Thyroid gland (tissue), 4 donors: Measurements from ENCODE around the gene BCAS3. TPM values are rescaled to one million over a fixed set of nuclear protein-coding genes. Genes with fewer than 3 reads are reported as not detected.
"Not testable (repeated sequence)": the region's sequence is repeated elsewhere in the genome, so short reads cannot be mapped to it uniquely, and the experiment has no call there.

Experiments used
- DNase-seq, 2 donors: peaks; one replicate each; pipeline ENCODE4 v3.0.0-alpha.2; 2019
- H3K27ac ChIP-seq, 3 donors: fragments of 200-600 bp; sonication (generic); 1 replicate in 2 of 3; 2 replicates in 1 of 3; pipeline ENCODE4 v1.5.1; 2016 to 2019; ENCODE audit warnings: mild to moderate bottlenecking in 1 of 3, moderate library complexity in 1 of 3
- H3K27me3 ChIP-seq: fragments of 200-600 bp; sonication (generic); one replicate; pipeline ENCODE4 v1.5.1; 2019
- H3K36me3 ChIP-seq, 2 donors: fragments of 200-600 bp; sonication (generic); one replicate each; pipeline ENCODE4 v1.5.1; 2016 to 2019
- H3K4me1 ChIP-seq, 2 donors: fragments of 200-600 bp; sonication (generic); one replicate each; pipeline ENCODE4 v1.5.1; 2017 to 2019
- H3K4me3 ChIP-seq, 3 donors: fragments of 200-600 bp; sonication (generic); replicated peaks in 1 of 3; 1 replicate in 2 of 3; 2 replicates in 1 of 3; pipeline ENCODE4 v1.5.1; 2016; ENCODE audit warnings: mild to moderate bottlenecking in 1 of 3
- H3K9me3 ChIP-seq: fragments of 200-600 bp; sonication (generic); one replicate; pipeline ENCODE4 v1.5.1; 2017
- CTCF ChIP-seq, 6 experiments: fragments of 200-600 bp in 3 of 6; fragments of 450-650 bp in 3 of 6; sonication (generic) in 3 of 6; IDR thresholded peaks; one replicate each; pipeline ENCODE4 v1.5.1; 2016 to 2019; ENCODE audit warnings: antibody characterized with exemption in 6 of 6, mild to moderate bottlenecking in 2 of 6, inconsistent platforms in 1 of 6, moderate library complexity in 1 of 6
- POLR2A ChIP-seq, 2 donors: fragments of 450-650 bp; IDR thresholded peaks; one replicate each; pipeline ENCODE4 v1.6.1; 2017; ENCODE audit warnings: antibody characterized with exemption in 2 of 2, mild to moderate bottlenecking in 2 of 2, moderate library complexity in 1 of 2
- WGBS, 2 donors: methylation state at CpG; one replicate each; pipeline ENCODE4 v1.1.5; 2017; 5-methylcytosine and 5-hydroxymethylcytosine counted together
- intact Hi-C: fragments of 100-400 bp; cut with DNase I; formaldehyde crosslinking; loops from one replicate; pipeline ENCODE4 v1.15.1; 2023
- small RNA-seq: library from RNA; depleted of rRNA; stranded (forward); fragments of <200 nt; gene quantifications from one replicate; pipeline ENCODE3, GENCODE V24; 2016
- total RNA-seq, 4 donors: library from RNA; depleted of rRNA; stranded (reverse); fragments of >200 nt; gene quantifications; one replicate each; pipeline ENCODE4 v1.2.3, GENCODE V29; 2016

Gene BCAS3
- total RNA-seq, 4 donors from 2014 or later: 41.8 to 78.7 (median 51.6) TPM

- no peaks in the 10 kb centered on the region for H3K36me3 ChIP-seq
- intact Hi-C loops: no loop called here
- TF ChIP-seq CTCF (IDR thresholded peaks at IDR 0.05) (no peak), POLR2A (IDR thresholded peaks at IDR 0.05) (no peak)
These were observed 759.5 kb downstream of the BCAS3 start for GRCh38 chr17:61436995-61437704.

GRCh38 chr17:61440697-61441096 is 763.0 kb downstream of the BCAS3 start:
- Histone ChIP-seq H3K4me1 (no peaks in the 10 kb centered on the region), H3K9me3 (no peaks in the 10 kb centered on the region), H3K27me3 (no peaks in the 10 kb centered on the region), H3K27ac (no peak overlapping the region), H3K4me3 (no peak overlapping the region), H3K36me3 (no peaks in the 10 kb centered on the region)
- intact Hi-C loops: no loop called here
- no peak for TF ChIP-seq CTCF (IDR thresholded peaks at IDR 0.05)
- TF ChIP-seq POLR2A (IDR thresholded peaks at IDR 0.05): no peak
- no peak for DNase-seq

More at GRCh38 chr17:61436995-61437704, 759.5 kb downstream of the BCAS3 start:
- Histone ChIP-seq H3K4me1 (no peaks in the 10 kb centered on the region), H3K27me3 (no peaks in the 10 kb centered on the region), H3K27ac (no peak overlapping the region), H3K9me3 (no peaks in the 10 kb centered on the region), H3K4me3 (no peak overlapping the region)
- no peak for DNase-seq

- H3K4me3 ChIP-seq, H3K27me3 ChIP-seq, H3K9me3 ChIP-seq, H3K4me1 ChIP-seq, H3K27ac ChIP-seq, H3K36me3 ChIP-seq, DNase-seq, intact Hi-C loops: not testable (repeated sequence)
- WGBS, 2 donors: 93 to 96% methylated on average over 6 of the region's 6 CpGs
These were observed 763.9 kb downstream of the BCAS3 start for GRCh38 chr17:61441507-61441906.

GRCh38 chr17:61442136-61442775 is 764.6 kb downstream of the BCAS3 start:
- TF ChIP-seq POLR2A (IDR thresholded peaks at IDR 0.05) (no peak), CTCF (IDR thresholded peaks at IDR 0.05) (no peak)
- Histone ChIP-seq H3K4me3 (no peak overlapping the region), H3K27ac (no peak overlapping the region), H3K27me3 (no peaks in the 10 kb centered on the region), H3K36me3 (no peaks in the 10 kb centered on the region), H3K4me1 (no peaks in the 10 kb centered on the region), H3K9me3 (no peaks in the 10 kb centered on the region)
- intact Hi-C loops: no loop called here
- 67 to 73% methylated on average over 4 of the region's 4 CpGs for WGBS, 2 donors
- DNase-seq: no peak

Small RNAs within 50 kb of the gene (small RNA-seq; reads per million reads assigned to genes)
- gene RF00019 (not detected), gene RN7SL448P (not detected), gene RN7SL606P (not detected), gene RNU6-623P (not detected)

Other genes starting within 250 kb of the BCAS3 start
- gene APPBP2, start 151.6 kb upstream of the BCAS3 start, total RNA-seq: 10 to 100 TPM; 33.1 to 49.0 (median 45.4) TPM
- 10 to 100 TPM; 11.3 to 19.5 (median 15.2) TPM for gene PPM1D, start 77.7 kb upstream of the BCAS3 start, total RNA-seq